Stimulated activated CD4-positive, alpha-beta T cell treated with anti-CD3 and anti-CD28 coated beads, Interleukin-15, amount 100 ng/mL, for 24 hours (primary cell): ENCODE measurements around the gene ADTRP.
"Not testable (repeated sequence)": the region's sequence is repeated elsewhere in the genome, so short reads cannot be mapped to it uniquely, and the experiment has no call there.

Experiments
- DNase-seq: peaks from one replicate; pipeline ENCODE4 v3.0.0-alpha.2; 2020

The ADTRP gene

GRCh38 chr6:11722220-11722619, 56.4 kb downstream of the ADTRP start:
- DNase-seq: no peak

GRCh38 chr6:11718463-11718862, 60.1 kb downstream of the ADTRP start:
- no peak for DNase-seq

- no peak for DNase-seq
Measured at GRCh38 chr6:11718031-11718430, 60.6 kb downstream of the ADTRP start.

GRCh38 chr6:11714798-11715285, 63.8 kb downstream of the ADTRP start:
- DNase-seq: no peak

GRCh38 chr6:11714116-11714797, 64.3 kb downstream of the ADTRP start:
- peak; percentile 62 for DNase-seq

- peak; percentile 74 for DNase-seq
Measured at GRCh38 chr6:11712760-11713159, 65.8 kb downstream of the ADTRP start.

- peak; percentile 38 for DNase-seq
Measured at GRCh38 chr6:11711984-11712711, 66.5 kb downstream of the ADTRP start.

- peak; percentile 88 for DNase-seq
Measured at GRCh38 chr6:11711003-11711983, 67.3 kb downstream of the ADTRP start.

- peak; percentile 79 for DNase-seq
Measured at GRCh38 chr6:11710311-11710761, 68.3 kb downstream of the ADTRP start.

- DNase-seq: no peak
Measured at GRCh38 chr6:11706171-11706570, 72.4 kb downstream of the ADTRP start.

- DNase-seq: no peak
Measured at GRCh38 chr6:11705483-11705882, 73.1 kb downstream of the ADTRP start.

- DNase-seq: peak; percentile 61
Measured at GRCh38 chr6:11705069-11705468, 73.5 kb downstream of the ADTRP start.

- DNase-seq: no peak
Measured at GRCh38 chr6:11703725-11704124, 74.9 kb downstream of the ADTRP start.

GRCh38 chr6:11702500-11703130, 76.0 kb downstream of the ADTRP start:
- DNase-seq: no peak

- DNase-seq: no peak
Measured at GRCh38 chr6:11702089-11702488, 76.5 kb downstream of the ADTRP start.

GRCh38 chr6:11701573-11701972, 77.0 kb downstream of the ADTRP start:
- DNase-seq: no peak

GRCh38 chr6:11700118-11700718, 78.4 kb downstream of the ADTRP start:
- no peak for DNase-seq

GRCh38 chr6:11699576-11699975, 79.0 kb downstream of the ADTRP start:
- DNase-seq: no peak

GRCh38 chr6:11692451-11693376, 85.9 kb downstream of the ADTRP start:
- no peak for DNase-seq

GRCh38 chr6:11689847-11690246, 88.8 kb downstream of the ADTRP start:
- DNase-seq: no peak

GRCh38 chr6:11689400-11689799, 89.2 kb downstream of the ADTRP start:
- DNase-seq: not testable (repeated sequence)
